PC-9 (cell line): ENCODE results near the gene RPP25L. TPM values are rescaled to one million over a fixed set of nuclear protein-coding genes. Genes with fewer than 3 reads are reported as not detected.
A peak's percentile ranks its signal among the peaks of the same experiment; 100 is the strongest.

Experiments
- BruUV-seq: library from RNA; stranded (reverse); fragments of 400-500 nt; replicated peaks from 2 replicates; lab custom pipeline; 2021; lab: Mats Ljungman, UMichigan
- CTCF ChIA-PET: fragments of 300-600 bp; sonication (Branson Sonifier 250); formaldehyde crosslinking; loops from one replicate; lab custom pipeline; 2022; ENCODE audit warnings: antibody characterized with exemption; lab: Charles Lee
- POLR2A ChIA-PET: fragments of 300-600 bp; sonication (Branson Sonifier 250); formaldehyde crosslinking; loops from one replicate; lab custom pipeline; 2022; ENCODE audit warnings: antibody characterized with exemption; ENCODE audit not compliant: unreplicated experiment; lab: Charles Lee
- DNase-seq, 2 experiments: peaks; one replicate each; pipeline versions ENCODE4 v3.0.0 to v3.0.0-alpha.2; 2015 to 2022; ENCODE audit warnings: mixed read lengths in 1 of 2
- H2AFZ ChIP-seq: fragments of 200-600 bp; sonication (generic); 2 replicates; pipeline ENCODE4 v1.8.1; 2017; ENCODE audit warnings: antibody characterized with exemption
- H3F3A ChIP-seq: fragments of 200-600 bp; sonication (generic); 2 replicates; pipeline ENCODE4 v1.8.1; 2017; ENCODE audit warnings: antibody characterized with exemption, mild to moderate bottlenecking, low read depth; ENCODE audit not compliant: insufficient read depth
- H3K27ac ChIP-seq: fragments of 200-600 bp; sonication (generic); 2 replicates; pipeline ENCODE4 v1.6.1; 2016; ENCODE audit warnings: mixed run types
- H3K27me3 ChIP-seq: fragments of 200-600 bp; sonication (generic); 2 replicates; pipeline ENCODE4 v1.6.1; 2016; ENCODE audit warnings: low read depth, mixed run types; ENCODE audit not compliant: insufficient read depth
- H3K36me3 ChIP-seq: fragments of 200-600 bp; sonication (generic); 2 replicates; pipeline ENCODE4 v1.6.1; 2016; ENCODE audit warnings: low read depth, mixed run types
- H3K4me1 ChIP-seq: fragments of 200-600 bp; sonication (generic); replicated peaks from 2 replicates; pipeline ENCODE4 v1.6.1; 2016; ENCODE audit warnings: mixed run types; ENCODE audit not compliant: insufficient read depth
- H3K4me2 ChIP-seq: fragments of 200-600 bp; sonication (generic); 2 replicates; pipeline ENCODE4 v1.6.1; 2017; ENCODE audit warnings: mixed run types
- H3K4me3 ChIP-seq: fragments of 200-600 bp; sonication (generic); 2 replicates; pipeline ENCODE4 v1.6.1; 2016; ENCODE audit warnings: mixed run types
- H3K79me2 ChIP-seq: fragments of 200-600 bp; sonication (generic); 2 replicates; pipeline ENCODE4 v1.6.1; 2017; ENCODE audit warnings: low read depth, mixed run types
- H3K9me2 ChIP-seq: fragments of 200-600 bp; sonication (generic); 2 replicates; pipeline ENCODE4 v1.8.1; 2017; ENCODE audit warnings: mild to moderate bottlenecking; ENCODE audit not compliant: insufficient read depth
- H3K9me3 ChIP-seq: fragments of 200-600 bp; sonication (generic); 2 replicates; pipeline ENCODE4 v1.8.1; 2016; ENCODE audit warnings: low read depth; ENCODE audit not compliant: insufficient read depth
- H4K20me1 ChIP-seq: fragments of 200-600 bp; sonication (generic); 2 replicates; pipeline ENCODE4 v1.8.1; 2017; ENCODE audit not compliant: insufficient read depth
- CTCF ChIP-seq: fragments of 200-600 bp; sonication (generic); conservative IDR thresholded peaks from 2 replicates; pipeline ENCODE4 v1.6.1; 2017; ENCODE audit warnings: mixed run types, antibody characterized with exemption, mild to moderate bottlenecking, moderate library complexity
- EZH2 ChIP-seq: fragments of 200-600 bp; sonication (generic); IDR thresholded peaks from 2 replicates; pipeline ENCODE4 v1.8.0; 2017; ENCODE audit warnings: antibody characterized with exemption, low read depth
- intact Hi-C: fragments of 100-400 bp; cut with micrococcal nuclease; formaldehyde crosslinking; loops from one replicate; pipeline ENCODE4 v1.10.0; 2022; ENCODE audit not compliant: unreplicated experiment
- total RNA-seq: library from RNA; stranded (reverse); gene quantifications from 2 replicates; pipeline ENCODE4 v1.2.3, GENCODE V29; 2021

RPP25L gene
- total RNA-seq, 1 experiment from 2014 or later, result 15.6 TPM

GRCh38 chr9:34647651-34648050 is 35.8 kb upstream of the RPP25L start:
- TF ChIP-seq CTCF (no peak), EZH2 (no peak)
- intact Hi-C loops, result loop anchor here (2.0 kb wide), 1 partner anchor 17 kb away; no protein-coding TSS in a partner anchor
- Histone ChIP-seq H3K4me3 (peak overlapping the region; percentile 71), H3K27ac (no peak overlapping the region), H3K4me2 (peak overlapping the region; percentile 88), H4K20me1 (no peaks in the 10 kb centered on the region; the same call in 1 of the 2 replicates), H3K79me2 (peaks cover 10% of the 10 kb centered on the region; the same call in 1 of the 2 replicates), H3K36me3 (no peaks in the 10 kb centered on the region), H3K27me3 (no peaks in the 10 kb centered on the region), H3F3A (peaks cover 11% of the 10 kb centered on the region; the same call in 1 of the 2 replicates), H3K4me1 (peaks cover 25% of the 10 kb centered on the region), H3K9me3 (no peaks in the 10 kb centered on the region), H2AFZ (no peak overlapping the region), H3K9me2 (no peaks in the 10 kb centered on the region)
- ChIA-PET CTCF (no interaction called here), POLR2A (interaction anchor here (0.6 kb wide), 1 partner anchor 1010 kb away, joined by 3 read pairs; the partner anchor contains the start of genes CCDC107 and RMRP)
- BruUV-seq, result TSS peak; percentile 44
- no peak for DNase-seq

- intact Hi-C loops, result loop anchor here (2.0 kb wide), 1 partner anchor 18 kb away; no protein-coding TSS in a partner anchor
- no peak overlapping the region for H3K27ac ChIP-seq
- no peaks in the 10 kb centered on the region; the same call in 1 of the 2 replicates for H4K20me1 ChIP-seq
- peak overlapping the region; percentile 92 for H2AFZ ChIP-seq
- H3K4me2 ChIP-seq, result peak overlapping the region; percentile 88
- H3K9me2 ChIP-seq, result no peaks in the 10 kb centered on the region
- TF ChIP-seq EZH2 (no peak), CTCF (no peak)
- H3K79me2 ChIP-seq, result peaks cover 10% of the 10 kb centered on the region; the same call in 1 of the 2 replicates
- POLR2A ChIA-PET, result no interaction called here
- H3K4me1 ChIP-seq, result peaks cover 20% of the 10 kb centered on the region; the same call in 1 of the 2 replicates
- H3K27me3 ChIP-seq, result no peaks in the 10 kb centered on the region
- no TSS peak for BruUV-seq
- no peak for DNase-seq
- H3F3A ChIP-seq, result peaks cover 11% of the 10 kb centered on the region; the same call in 1 of the 2 replicates
- H3K36me3 ChIP-seq, result no peaks in the 10 kb centered on the region
- H3K4me3 ChIP-seq, result peak overlapping the region; percentile 71
- H3K9me3 ChIP-seq, result no peaks in the 10 kb centered on the region
- CTCF ChIA-PET, result interaction anchor here (0.6 to 1.2 kb wide), 2 partner anchors 9 to 383 kb away, joined by 3 to 6 read pairs; no protein-coding TSS in a partner anchor
Observed at GRCh38 chr9:34647084-34647403, 35.1 kb upstream of the RPP25L start.

GRCh38 chr9:34646211-34647083 is 34.5 kb upstream of the RPP25L start, which contains the start of gene GALT:
Gene GALT, plus strand, starts transcription at chr9:34646675. Its CDS starts 30 bp downstream, at chr9:34646705.
- Histone ChIP-seq H3K9me3 (no peaks in the 10 kb centered on the region), H2AFZ (peak within 1 kb of the TSS; percentile 92), H4K20me1 (no peaks in the 10 kb centered on the region; the same call in 1 of the 2 replicates), H3K4me2 (peak within 1 kb of the TSS; percentile 88), H3K27ac (no peak within 1 kb of the TSS), H3K36me3 (no peaks in the 10 kb centered on the region), H3K27me3 (no peaks in the 10 kb centered on the region), H3K4me1 (peaks cover 20% of the 10 kb centered on the region), H3K9me2 (no peaks in the 10 kb centered on the region), H3K79me2 (peaks cover 10% of the 10 kb centered on the region; the same call in 1 of the 2 replicates), H3K4me3 (peak within 1 kb of the TSS; percentile 71), H3F3A (peaks cover 9% of the 10 kb centered on the region; the same call in 1 of the 2 replicates)
- CTCF ChIA-PET, result interaction anchor here (0.5 to 1.2 kb wide), 3 partner anchors 10 to 383 kb away, joined by 3 to 6 read pairs (median 3); no protein-coding TSS in a partner anchor
- POLR2A ChIA-PET, result no interaction called here
- DNase-seq, result peak; percentile 67 to 91
- intact Hi-C loops, result loop anchor here (2.0 kb wide), 1 partner anchor 18 kb away; no protein-coding TSS in a partner anchor
- BruUV-seq, result no TSS peak
- TF ChIP-seq EZH2 (no peak), CTCF (peak; percentile 34; the same call in 1 of the 2 replicates)
